GM21515 (cell line): ENCODE data around the gene SH3RF3.
"Not testable (repeated sequence)": the region's sequence is repeated elsewhere in the genome, so short reads cannot be mapped to it uniquely, and the experiment has no call there.

Experiments used
- ATAC-seq: cut with Tn5 transposase; IDR thresholded peaks from one replicate; pipeline ENCODE4 v1.9.1; 2021; ENCODE audit not compliant: unreplicated experiment

SH3RF3 gene

DNA sequence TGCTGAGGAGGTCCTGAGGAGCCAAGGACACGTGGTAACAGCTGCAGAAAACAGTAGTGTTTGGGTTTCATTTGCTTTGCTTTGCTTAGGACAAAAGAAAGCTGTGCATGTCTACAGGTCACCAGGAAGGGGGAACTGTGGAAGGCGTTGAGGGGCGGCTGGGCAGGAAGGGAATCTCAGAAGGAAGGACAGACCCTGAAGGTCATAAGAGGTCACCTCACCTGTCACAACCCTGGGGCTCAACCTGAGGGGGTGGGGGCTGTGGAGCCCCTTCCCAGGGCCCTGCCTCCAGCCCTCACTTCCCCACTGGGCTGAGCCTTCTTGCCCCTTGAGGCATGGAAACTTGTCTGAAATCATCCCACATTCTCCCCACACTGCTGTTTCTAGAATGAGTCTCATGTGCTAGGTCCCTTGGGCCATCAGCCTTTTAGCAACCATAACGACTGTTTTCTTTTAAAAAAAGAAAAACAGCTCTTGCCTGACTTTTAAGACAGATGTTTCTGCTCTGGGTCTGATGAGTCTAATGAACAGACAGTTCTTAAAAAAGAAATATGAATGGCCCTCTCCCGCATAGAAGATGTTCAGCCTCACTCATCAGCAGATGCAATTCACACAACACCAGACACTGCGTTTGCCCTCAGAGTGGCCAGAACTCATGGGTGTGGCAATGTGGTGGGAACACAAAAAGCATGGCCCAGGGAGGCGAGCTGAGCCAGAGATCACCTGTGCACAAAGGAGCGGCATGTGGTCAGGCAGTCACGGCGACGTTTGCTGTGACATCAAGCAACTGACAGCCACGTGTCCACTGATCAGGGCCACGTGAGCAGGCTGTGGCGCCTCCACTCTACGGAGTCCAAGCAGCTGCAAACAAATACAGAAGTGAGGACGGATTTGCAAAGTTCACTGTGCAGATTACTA is 400.8 kb downstream of the SH3RF3 start:
- no peak for ATAC-seq

DNA sequence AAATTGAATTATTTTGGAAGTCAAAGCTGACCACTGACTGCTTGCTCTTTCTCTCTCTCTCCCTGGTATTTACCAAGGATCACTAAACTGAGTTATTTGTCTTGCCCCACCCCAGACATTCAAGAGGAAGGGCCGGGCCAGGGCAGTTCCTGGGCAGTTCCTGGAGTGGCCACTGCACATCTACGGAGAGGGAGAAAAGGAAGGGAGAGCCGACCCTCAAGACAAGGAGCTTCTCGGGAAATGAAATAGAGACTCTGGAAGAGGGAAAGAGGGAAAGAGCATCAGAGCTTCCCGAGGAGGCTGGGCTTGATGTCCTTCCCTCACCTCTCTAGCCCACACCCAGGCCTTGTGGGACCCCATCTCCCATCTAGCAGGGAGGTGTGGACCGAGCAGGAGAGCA is 401.7 kb downstream of the SH3RF3 start:
- no peak for ATAC-seq

DNA sequence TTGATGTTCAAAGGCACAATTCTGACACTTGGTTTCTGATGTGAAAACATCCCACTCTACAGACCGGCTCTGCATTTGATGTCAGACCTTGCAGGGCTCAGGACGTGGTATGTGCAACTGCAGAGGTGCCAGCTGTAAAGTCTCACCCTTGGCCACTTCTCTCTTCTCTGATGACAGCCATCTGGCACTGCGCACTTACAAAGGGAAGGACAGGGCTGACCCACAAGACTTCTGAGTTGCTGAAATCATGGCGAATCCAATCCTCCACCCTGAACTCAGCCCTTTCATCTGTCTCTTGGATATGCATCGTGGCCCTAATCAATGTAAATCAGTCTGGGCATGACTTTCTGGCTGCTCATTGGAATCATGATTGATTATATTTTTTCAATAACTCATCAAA is 402.2 kb downstream of the SH3RF3 start:
- ATAC-seq, result no peak

DNA sequence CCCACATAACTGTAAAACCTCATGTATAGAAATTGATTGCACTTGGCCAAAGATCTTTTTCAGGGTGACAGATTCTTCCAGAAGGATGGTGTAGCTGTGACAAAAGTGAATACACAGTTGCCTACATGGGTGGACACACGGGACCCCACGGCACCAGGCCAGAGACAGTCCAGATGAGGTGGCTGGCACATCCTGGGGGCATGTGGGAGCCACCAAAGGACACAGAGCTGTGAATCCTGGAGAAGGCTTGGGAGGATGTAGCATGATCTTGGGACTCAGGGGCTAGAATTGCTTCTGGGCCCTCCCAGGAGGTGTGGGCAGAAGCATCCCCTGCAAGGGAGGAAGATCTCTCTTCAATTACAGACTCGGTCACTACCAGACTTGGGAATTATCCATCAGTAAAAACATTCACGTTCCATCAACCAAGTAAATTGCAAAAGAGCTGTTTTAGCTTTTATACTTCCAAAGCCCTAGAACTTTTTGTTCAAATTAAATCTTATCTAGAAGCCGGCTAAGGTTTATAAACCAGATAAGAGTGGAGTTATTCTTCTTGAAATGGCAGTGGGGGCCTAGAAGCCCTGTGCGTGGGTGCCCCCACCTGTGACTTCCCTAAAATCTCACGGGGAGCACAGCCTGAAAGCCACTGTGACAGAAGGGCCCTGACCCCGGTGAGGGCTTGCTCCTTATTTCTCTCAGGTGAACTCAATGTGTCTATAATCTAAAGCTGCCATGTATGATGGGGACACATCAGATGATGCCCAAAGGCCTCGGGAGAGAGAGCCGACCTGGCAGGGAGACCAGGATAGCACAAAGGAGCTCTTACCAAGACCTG is 403.1 kb downstream of the SH3RF3 start:
- no peak for ATAC-seq

DNA sequence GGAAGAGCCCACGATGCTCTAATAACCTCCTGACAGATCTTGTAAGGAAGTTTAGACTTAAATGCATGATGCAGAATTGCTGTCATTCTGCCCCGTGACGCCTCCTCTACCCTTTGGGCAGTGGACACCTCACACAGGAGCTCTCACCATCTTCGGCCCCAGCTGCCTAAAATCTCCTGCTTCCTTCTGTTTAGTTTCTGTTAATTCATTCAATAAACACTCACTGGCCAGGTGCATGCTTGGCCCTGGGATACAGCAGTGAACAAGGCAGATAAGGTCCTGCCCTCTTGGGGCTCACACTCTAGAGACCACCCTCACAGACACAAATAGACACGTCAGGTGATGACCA is 403.7 kb downstream of the SH3RF3 start:
- ATAC-seq, result no peak

DNA sequence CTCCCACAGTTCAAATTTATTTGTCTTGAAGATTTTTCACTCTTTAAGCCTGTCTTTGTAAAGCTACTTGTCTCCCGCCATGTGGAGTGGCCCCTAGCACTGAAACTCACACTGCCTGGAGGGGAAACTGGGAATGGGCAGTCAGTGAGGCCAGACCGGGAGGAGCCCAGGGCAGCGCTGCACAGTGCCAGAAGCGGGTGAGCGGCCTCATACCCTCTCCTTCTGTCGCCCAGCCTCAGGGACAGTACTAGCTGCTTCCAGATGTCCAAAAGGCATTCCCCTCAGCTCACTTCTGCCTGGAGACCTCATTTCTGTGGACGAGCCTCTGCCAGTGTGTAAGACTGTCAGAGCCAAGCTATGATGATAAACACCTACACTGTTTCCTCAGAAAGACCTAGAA is 404.8 kb downstream of the SH3RF3 start:
- ATAC-seq, result no peak

DNA sequence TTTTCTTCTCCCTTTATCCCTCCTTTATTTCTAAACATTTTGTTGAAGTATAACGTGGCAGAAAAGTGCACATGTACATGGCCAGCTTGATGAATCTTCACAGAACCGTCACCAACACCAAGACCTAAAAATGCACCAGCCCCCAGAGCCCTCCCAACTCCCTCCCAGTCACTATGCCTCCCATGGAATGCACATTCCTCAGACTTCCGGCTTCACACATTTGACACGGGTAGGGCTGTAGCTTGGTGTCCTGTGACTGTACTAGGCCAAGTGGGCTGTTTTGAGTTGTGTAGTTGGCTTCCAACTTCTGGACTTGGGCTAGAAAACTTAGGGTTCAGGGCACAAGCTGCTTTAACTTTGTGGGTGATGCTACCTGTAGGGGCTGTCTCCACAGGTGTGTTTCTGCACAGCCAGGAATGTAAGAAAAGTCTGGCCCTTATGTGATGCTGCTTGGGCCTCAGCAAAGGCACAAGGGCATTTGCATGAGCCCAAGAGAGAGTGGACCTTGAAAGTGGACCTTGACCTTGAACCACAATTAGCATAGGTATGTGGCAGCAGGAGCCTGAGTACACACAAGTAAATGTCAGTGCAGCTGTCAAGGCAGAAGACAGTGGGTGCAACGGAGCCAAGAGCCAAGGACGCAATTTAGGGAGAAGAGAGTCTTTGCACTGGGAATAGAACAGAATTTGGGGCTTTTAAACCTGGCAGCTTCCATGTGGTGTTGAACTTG is 406.4 kb downstream of the SH3RF3 start:
- no peak for ATAC-seq

DNA sequence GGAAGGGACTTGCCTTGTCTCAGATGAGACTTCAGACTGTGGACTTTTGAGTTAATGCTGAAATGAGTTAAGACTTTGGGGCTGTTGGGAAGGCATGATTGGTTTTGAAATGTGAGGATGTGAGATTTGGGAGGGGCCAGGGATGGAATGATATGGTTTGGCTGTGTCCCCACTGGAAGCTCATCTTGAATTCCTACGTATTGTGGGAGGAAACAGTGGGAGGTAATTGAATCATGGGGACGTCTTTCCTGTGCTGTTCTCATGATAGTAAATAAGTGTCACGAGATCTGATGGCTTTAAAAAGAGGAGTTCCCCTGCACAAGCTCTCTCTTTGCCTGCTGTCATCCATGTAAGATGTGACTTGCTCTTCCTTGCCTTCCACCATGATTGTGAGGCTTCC is 407.6 kb downstream of the SH3RF3 start:
- ATAC-seq, result not testable (repeated sequence)

DNA sequence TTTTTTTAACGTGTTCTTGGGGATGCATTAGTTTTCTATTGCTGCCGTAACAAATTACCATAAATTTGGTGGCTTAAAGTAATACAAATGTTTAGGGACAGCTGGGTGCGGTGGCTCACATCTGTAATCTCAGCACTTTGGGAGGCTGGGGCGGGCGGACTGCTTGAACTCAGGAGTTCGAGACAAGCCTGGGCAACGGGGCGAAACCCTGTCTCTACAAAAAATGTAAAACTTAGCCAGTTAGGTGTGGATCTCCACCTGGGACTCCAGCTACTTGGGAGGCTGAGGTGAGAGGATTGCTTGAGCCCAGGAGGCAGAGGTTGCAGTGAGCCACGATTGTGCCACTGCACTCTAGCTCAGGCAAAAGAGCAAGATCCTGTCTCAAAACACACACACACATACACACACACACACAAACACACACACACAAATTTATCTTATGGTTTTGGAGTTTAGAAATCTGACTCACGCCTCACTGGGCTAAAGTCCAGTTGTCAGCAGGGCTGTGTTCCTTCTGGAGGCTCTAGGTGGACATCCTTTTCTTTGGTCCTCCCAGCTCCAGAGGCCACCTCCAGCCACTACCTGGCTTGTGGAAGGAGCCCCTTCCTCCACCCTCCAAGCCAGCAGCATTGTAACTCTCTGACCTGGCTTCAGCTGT is 408.7 kb downstream of the SH3RF3 start:
- no peak for ATAC-seq

DNA sequence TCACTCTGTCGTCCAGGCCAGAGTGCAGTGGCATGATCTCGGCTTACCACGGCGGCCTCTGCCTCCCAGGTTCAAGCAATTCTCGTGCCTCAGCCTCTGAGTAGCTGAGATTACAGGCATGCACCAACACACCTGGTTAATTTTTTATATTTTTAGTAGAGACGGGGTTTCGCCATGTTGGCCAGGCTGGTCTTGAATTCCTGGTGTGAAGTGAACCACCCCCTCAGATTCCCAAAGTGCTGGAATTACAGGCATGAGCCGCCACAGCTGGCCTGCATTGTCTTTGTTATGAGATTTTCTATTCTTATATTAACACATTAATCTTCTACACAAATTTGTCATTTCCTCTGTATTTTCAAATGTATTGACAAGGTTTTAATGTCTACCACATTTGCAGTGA is 409.5 kb downstream of the SH3RF3 start:
- ATAC-seq, result no peak

DNA sequence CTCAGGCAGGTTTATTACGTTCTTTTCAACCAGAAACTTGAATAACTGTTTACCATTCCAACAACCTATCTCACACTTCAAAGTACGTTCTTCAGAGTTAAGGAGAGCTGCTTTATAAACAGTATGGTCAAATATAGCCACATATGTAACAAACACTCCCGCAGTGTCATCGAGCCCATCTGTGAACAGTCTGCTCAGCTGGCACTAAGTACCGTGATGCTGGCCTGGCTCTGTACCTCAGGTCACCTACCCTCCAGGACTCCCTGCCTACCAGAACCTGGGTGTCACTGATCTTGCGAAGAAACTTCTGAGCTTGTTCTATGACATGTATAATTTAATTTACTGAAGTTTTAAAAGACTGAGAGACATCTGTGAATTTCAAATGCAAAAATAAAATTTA is 413.4 kb downstream of the SH3RF3 start:
- ATAC-seq, result no peak

DNA sequence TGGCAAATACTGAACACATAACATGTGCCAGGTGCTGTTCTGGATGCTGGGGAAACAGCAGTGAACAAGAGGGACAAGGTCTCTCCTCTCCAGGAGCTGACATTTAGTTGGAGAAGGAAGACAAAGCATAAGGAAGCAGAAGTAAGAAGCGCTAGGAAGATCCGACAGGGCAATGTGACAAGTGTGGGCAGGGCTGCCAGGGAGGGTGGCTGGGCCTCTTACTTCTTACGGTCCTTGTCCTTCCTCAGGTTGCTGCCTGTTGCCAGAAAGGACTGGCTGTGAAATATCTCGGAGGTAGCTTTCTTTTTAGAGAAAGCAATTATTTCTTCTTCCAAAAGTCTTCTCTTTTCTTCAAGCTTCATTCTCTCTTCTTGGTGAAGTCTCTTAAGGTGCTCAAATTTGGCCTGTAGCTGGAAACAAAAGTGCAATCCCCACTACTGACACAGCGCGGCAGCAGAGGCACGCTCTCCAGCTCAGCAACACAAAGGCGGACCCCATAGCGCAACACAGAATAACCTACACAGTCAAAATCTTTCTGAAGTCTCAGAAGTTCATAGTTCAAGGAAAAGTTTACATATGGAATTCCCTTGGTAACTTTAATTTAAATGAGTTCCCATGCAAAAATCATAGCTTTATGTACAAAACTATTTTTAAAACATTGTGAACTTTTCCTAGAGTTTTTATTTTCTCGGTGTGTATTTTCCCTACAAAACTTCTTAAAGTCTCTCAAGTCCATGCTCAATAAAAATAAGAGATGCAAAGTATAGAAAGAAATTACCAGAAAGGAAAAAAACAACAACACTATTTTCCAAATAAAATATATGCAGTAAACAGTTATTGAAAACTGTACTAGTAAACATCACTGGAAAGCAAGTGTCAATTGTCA is 417.1 kb downstream of the SH3RF3 start:
- ATAC-seq, result peak; percentile 66

DNA sequence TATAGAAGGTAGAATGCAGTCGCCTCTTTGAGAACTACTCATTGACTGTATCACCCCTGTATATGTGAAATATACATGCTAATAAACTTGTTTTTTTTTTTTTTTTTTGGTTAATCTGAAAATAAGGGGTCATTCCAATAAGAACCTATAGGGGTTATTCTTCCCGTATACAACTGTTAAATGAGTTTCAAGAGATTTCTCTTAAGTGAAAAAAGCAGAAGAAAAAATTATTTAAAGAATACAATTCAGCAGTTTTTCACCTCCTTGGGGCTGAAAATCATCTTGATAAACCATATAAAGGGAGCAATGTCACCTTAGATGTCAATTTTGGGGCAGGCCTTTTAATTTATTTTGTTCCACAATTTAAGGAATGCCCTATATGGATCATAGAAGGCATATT is 418.3 kb downstream of the SH3RF3 start:
- ATAC-seq, result no peak

DNA sequence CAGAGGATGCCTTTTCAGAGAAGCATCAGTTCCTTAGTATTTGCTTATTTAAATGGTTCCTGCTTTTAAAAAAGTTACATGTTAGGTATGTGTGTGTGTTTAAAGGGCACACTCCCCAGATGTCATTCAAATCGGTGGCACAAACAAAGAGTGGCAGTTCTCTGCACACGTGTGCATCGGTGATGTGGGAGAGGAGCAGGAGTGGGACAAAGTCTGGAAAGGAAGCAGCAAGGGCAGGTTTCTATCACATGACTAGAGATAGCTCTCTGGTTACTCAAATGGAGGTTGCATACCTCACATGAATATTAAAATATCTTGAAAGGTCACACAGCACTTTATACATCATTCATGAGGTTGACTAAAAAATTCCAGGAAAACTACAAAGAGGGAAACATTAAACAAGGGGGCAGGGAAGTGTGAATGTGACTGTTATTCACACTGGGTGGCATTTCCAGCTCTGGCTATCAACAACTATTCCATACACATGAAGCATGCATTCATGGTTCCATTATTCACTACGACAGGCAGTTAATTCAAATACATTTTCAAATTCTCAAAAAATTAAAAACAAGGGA is 420.1 kb downstream of the SH3RF3 start:
- ATAC-seq, result no peak
